Measurements from ENCODE around the gene CKAP2L.

- TF ChIP-seq, protein P1, sequence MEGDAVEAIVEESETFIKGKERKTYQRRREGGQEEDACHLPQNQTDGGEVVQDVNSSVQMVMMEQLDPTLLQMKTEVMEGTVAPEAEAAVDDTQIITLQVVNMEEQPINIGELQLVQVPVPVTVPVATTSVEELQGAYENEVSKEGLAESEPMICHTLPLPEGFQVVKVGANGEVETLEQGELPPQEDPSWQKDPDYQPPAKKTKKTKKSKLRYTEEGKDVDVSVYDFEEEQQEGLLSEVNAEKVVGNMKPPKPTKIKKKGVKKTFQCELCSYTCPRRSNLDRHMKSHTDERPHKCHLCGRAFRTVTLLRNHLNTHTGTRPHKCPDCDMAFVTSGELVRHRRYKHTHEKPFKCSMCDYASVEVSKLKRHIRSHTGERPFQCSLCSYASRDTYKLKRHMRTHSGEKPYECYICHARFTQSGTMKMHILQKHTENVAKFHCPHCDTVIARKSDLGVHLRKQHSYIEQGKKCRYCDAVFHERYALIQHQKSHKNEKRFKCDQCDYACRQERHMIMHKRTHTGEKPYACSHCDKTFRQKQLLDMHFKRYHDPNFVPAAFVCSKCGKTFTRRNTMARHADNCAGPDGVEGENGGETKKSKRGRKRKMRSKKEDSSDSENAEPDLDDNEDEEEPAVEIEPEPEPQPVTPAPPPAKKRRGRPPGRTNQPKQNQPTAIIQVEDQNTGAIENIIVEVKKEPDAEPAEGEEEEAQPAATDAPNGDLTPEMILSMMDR (IDR thresholded peaks at IDR 0.05) = no peak
- TF ChIP-seq POLR2A (IDR thresholded peaks at IDR 0.05) = no peak
These were observed 23.5 kb upstream of the CKAP2L start for GRCh38 chr2:112787729-112788393.
